Large intestine (tissue), 3 donors: ENCODE measurements around the gene TP53INP2. TPM values are rescaled to one million over a fixed set of nuclear protein-coding genes. Genes with fewer than 3 reads are reported as not detected.

Experiments
- DNase-seq, 2 donors: peaks; one replicate each; pipeline versions ENCODE4 v3.0.0 to v3.0.0-alpha.2; 2013
- H3K27ac ChIP-seq: one replicate; pipeline ENCODE4 v1.5.1; 2013; ENCODE audit warnings: low read length
- H3K27me3 ChIP-seq: 2 replicates; pipeline ENCODE4 v1.6.1; 2013; ENCODE audit warnings: low read length; ENCODE audit not compliant: control insufficient read depth, insufficient read depth
- H3K36me3 ChIP-seq: 2 replicates; pipeline ENCODE4 v1.6.1; 2013; ENCODE audit warnings: low read length; ENCODE audit not compliant: control insufficient read depth, insufficient read depth
- H3K4me1 ChIP-seq: one replicate; pipeline ENCODE4 v1.6.1; 2013; ENCODE audit warnings: low read length; ENCODE audit not compliant: control insufficient read depth, insufficient read depth
- H3K4me3 ChIP-seq: one replicate; pipeline ENCODE4 v1.5.1; 2013; ENCODE audit warnings: low read length
- H3K9me3 ChIP-seq: one replicate; pipeline ENCODE4 v1.6.1; 2013; ENCODE audit warnings: mild to moderate bottlenecking, low read depth, low read length, moderate library complexity; ENCODE audit not compliant: control insufficient read depth
- WGBS: methylation state at CpG from one replicate; pipeline ENCODE4 v1.1.5; 2013; ENCODE audit warnings: low lambda C conversion rate; ENCODE audit not compliant: insufficient coverage; 5-methylcytosine and 5-hydroxymethylcytosine counted together
- polyA plus RNA-seq: library from polyadenylated mRNA; unstranded; fragments of 120-200 nt; gene quantifications from one replicate; pipeline ENCODE4 v1.2.1, GENCODE V29; 2013

Gene TP53INP2
- polyA plus RNA-seq, 1 donor, result 11.2 TPM

GRCh38 chr20:34724172-34724571, 20.0 kb downstream of the TP53INP2 start:
- no peak overlapping the region for H3K4me3 ChIP-seq
- no CpG with 5 or more reads among the region's 3 CpGs for WGBS

GRCh38 chr20:34729416-34729815, 25.3 kb downstream of the TP53INP2 start:
- WGBS, result 100% methylated on average over 2 of the region's 2 CpGs
- H3K4me3 ChIP-seq, result no peak overlapping the region
- H3K27me3 ChIP-seq, result no peaks in the 10 kb centered on the region
- H3K36me3 ChIP-seq, result peaks cover 45% of the 10 kb centered on the region
- H3K27ac ChIP-seq, result no peak overlapping the region
- DNase-seq, result no peak
- peaks cover 2% of the 10 kb centered on the region for H3K4me1 ChIP-seq
- H3K9me3 ChIP-seq, result no peaks in the 10 kb centered on the region

More at GRCh38 chr20:34724172-34724571, 20.0 kb downstream of the TP53INP2 start:
- Histone ChIP-seq H3K36me3 (peaks cover 46% of the 10 kb centered on the region), H3K27ac (peak overlapping the region; percentile 71), H3K9me3 (no peaks in the 10 kb centered on the region), H3K27me3 (no peaks in the 10 kb centered on the region), H3K4me1 (peaks cover 12% of the 10 kb centered on the region)
- peak; percentile 43 to 76 for DNase-seq

- no peak for DNase-seq
Measured at GRCh38 chr20:34732523-34732922, 28.4 kb downstream of the TP53INP2 start.

GRCh38 chr20:34736106-34736735, 32.1 kb downstream of the TP53INP2 start:
- no peak for DNase-seq
- Histone ChIP-seq H3K27me3 (no peaks in the 10 kb centered on the region), H3K9me3 (no peaks in the 10 kb centered on the region), H3K36me3 (peaks cover 35% of the 10 kb centered on the region), H3K4me3 (no peak overlapping the region), H3K4me1 (no peaks in the 10 kb centered on the region), H3K27ac (no peak overlapping the region)
- no CpG with 5 or more reads among the region's 6 CpGs for WGBS

More at GRCh38 chr20:34732523-34732922, 28.4 kb downstream of the TP53INP2 start:
- H3K4me1 ChIP-seq, result no peaks in the 10 kb centered on the region
- H3K27ac ChIP-seq, result no peak overlapping the region
- WGBS, result no CpG with 5 or more reads among the region's 1 CpG
- peaks cover 41% of the 10 kb centered on the region for H3K36me3 ChIP-seq
- H3K27me3 ChIP-seq, result no peaks in the 10 kb centered on the region
- no peak overlapping the region for H3K4me3 ChIP-seq
- no peaks in the 10 kb centered on the region for H3K9me3 ChIP-seq

GRCh38 chr20:34743039-34743438, 38.9 kb downstream of the TP53INP2 start:
- Histone ChIP-seq H3K27ac (no peak overlapping the region), H3K36me3 (peaks cover 53% of the 10 kb centered on the region), H3K4me3 (no peak overlapping the region), H3K4me1 (no peaks in the 10 kb centered on the region), H3K27me3 (no peaks in the 10 kb centered on the region), H3K9me3 (no peaks in the 10 kb centered on the region)
- WGBS, result no CpG with 5 or more reads among the region's 1 CpG
- no peak for DNase-seq

GRCh38 chr20:34744340-34744739, 40.2 kb downstream of the TP53INP2 start:
- WGBS, result no CpG with 5 or more reads among the region's 3 CpGs
- Histone ChIP-seq H3K27ac (no peak overlapping the region), H3K27me3 (no peaks in the 10 kb centered on the region), H3K4me3 (no peak overlapping the region), H3K4me1 (no peaks in the 10 kb centered on the region), H3K9me3 (no peaks in the 10 kb centered on the region), H3K36me3 (peaks cover 62% of the 10 kb centered on the region)
- no peak for DNase-seq

- Histone ChIP-seq H3K4me3 (no peak overlapping the region), H3K4me1 (no peaks in the 10 kb centered on the region), H3K9me3 (no peaks in the 10 kb centered on the region), H3K36me3 (peaks cover 68% of the 10 kb centered on the region), H3K27me3 (no peaks in the 10 kb centered on the region), H3K27ac (no peak overlapping the region)
- DNase-seq, result peak; percentile 42 to 75
- WGBS, result no CpG with 5 or more reads among the region's 1 CpG
Measured at GRCh38 chr20:34744847-34745246, 40.7 kb downstream of the TP53INP2 start.

GRCh38 chr20:34746674-34747073, 42.5 kb downstream of the TP53INP2 start:
- Histone ChIP-seq H3K4me1 (no peaks in the 10 kb centered on the region), H3K27ac (no peak overlapping the region), H3K9me3 (no peaks in the 10 kb centered on the region), H3K4me3 (no peak overlapping the region), H3K27me3 (no peaks in the 10 kb centered on the region), H3K36me3 (peaks cover 66% of the 10 kb centered on the region)
- 42% methylated on average over 2 of the region's 3 CpGs for WGBS
- no peak for DNase-seq

GRCh38 chr20:34747479-34747878, 43.3 kb downstream of the TP53INP2 start:
- Histone ChIP-seq H3K27me3 (no peaks in the 10 kb centered on the region), H3K36me3 (peaks cover 61% of the 10 kb centered on the region), H3K4me1 (no peaks in the 10 kb centered on the region), H3K4me3 (no peak overlapping the region), H3K27ac (no peak overlapping the region), H3K9me3 (no peaks in the 10 kb centered on the region)
- DNase-seq, result no peak
- 100% methylated on average over 1 of the region's 2 CpGs for WGBS

- no peaks in the 10 kb centered on the region for H3K27me3 ChIP-seq
- DNase-seq, result no peak
- WGBS, result no CpG with 5 or more reads among the region's 2 CpGs
- H3K27ac ChIP-seq, result no peak overlapping the region
- no peak overlapping the region for H3K4me3 ChIP-seq
- peaks cover 50% of the 10 kb centered on the region for H3K36me3 ChIP-seq
- no peaks in the 10 kb centered on the region for H3K9me3 ChIP-seq
- H3K4me1 ChIP-seq, result no peaks in the 10 kb centered on the region
Measured at GRCh38 chr20:34748709-34749108, 44.6 kb downstream of the TP53INP2 start.

- no CpG with 5 or more reads among the region's 2 CpGs for WGBS
- H3K9me3 ChIP-seq, result no peaks in the 10 kb centered on the region
- no peak overlapping the region for H3K4me3 ChIP-seq
- H3K27ac ChIP-seq, result no peak overlapping the region
- H3K27me3 ChIP-seq, result no peaks in the 10 kb centered on the region
- no peak for DNase-seq
- no peaks in the 10 kb centered on the region for H3K4me1 ChIP-seq
- peaks cover 56% of the 10 kb centered on the region for H3K36me3 ChIP-seq
Measured at GRCh38 chr20:34750484-34750883, 46.3 kb downstream of the TP53INP2 start.
